ENCODE data around the gene NPC1.

NPC1 gene

GRCh38 chr18:23631312-23631711 is 45.0 kb upstream of the NPC1 start:
- no peak for DNase-seq
- no peak overlapping the region for H3K27ac ChIP-seq (ENCODE audit: insufficient read depth in 1 of 2, low read depth in 1 of 2, low read length in 2 of 2, poor library complexity in 1 of 2, severe bottlenecking in 2 of 2)
- no peaks in the 10 kb centered on the region for H3K9me3 ChIP-seq (ENCODE audit: control extremely low read depth in 1 of 5, control insufficient read depth in 4 of 5, insufficient read depth in 2 of 5, low read depth in 1 of 5, low read length in 4 of 5)
- ChIA-PET POLR2A (interaction anchor here (0.6 kb wide), 1 partner anchor 68 kb away, joined by 3 read pairs; no protein-coding TSS in a partner anchor), CTCF (interaction anchor here (0.6 to 1.4 kb wide), 5 partner anchors 9 to 263 kb away, joined by 3 to 7 read pairs (median 4); no protein-coding TSS in a partner anchor)
- H3K4me1 ChIP-seq (ENCODE audit: control extremely low read depth in 1 of 4, control insufficient read depth in 4 of 4, insufficient read depth in 4 of 4, low read length in 3 of 4) = peaks cover 0 to 18% (median 5%) of the 10 kb centered on the region in 4 experiments
- no peaks in the 10 kb centered on the region for H3K36me3 ChIP-seq (ENCODE audit: control insufficient read depth in 4 of 4, insufficient read depth in 4 of 4, low read length in 3 of 4)
- WGBS (ENCODE audit: insufficient coverage) = 88% methylated on average over 3 of the region's 5 CpGs
- H3K4me3 ChIP-seq (ENCODE audit: control insufficient read depth in 1 of 7, extremely low read depth in 1 of 7, insufficient read depth in 4 of 7, low read depth in 2 of 7, low read length in 6 of 7) = no peak overlapping the region
- no peaks in the 10 kb centered on the region for H3K27me3 ChIP-seq (replicated peaks in 2 of 5; ENCODE audit: control insufficient read depth in 4 of 5, insufficient read depth in 5 of 5, low read length in 4 of 5)

- Histone ChIP-seq H3K27ac (ENCODE audit: insufficient read depth in 1 of 2, low read depth in 1 of 2, low read length in 2 of 2, poor library complexity in 1 of 2, severe bottlenecking in 2 of 2) (no peak overlapping the region), H3K4me3 (ENCODE audit: control insufficient read depth in 1 of 7, extremely low read depth in 1 of 7, insufficient read depth in 4 of 7, low read depth in 2 of 7, low read length in 6 of 7) (no peak overlapping the region), H3K9me3 (ENCODE audit: control extremely low read depth in 1 of 5, control insufficient read depth in 4 of 5, insufficient read depth in 2 of 5, low read depth in 1 of 5, low read length in 4 of 5) (no peaks in the 10 kb centered on the region), H3K27me3 (replicated peaks in 2 of 5; ENCODE audit: control insufficient read depth in 4 of 5, insufficient read depth in 5 of 5, low read length in 4 of 5) (no peaks in the 10 kb centered on the region), H3K36me3 (ENCODE audit: control insufficient read depth in 4 of 4, insufficient read depth in 4 of 4, low read length in 3 of 4) (no peaks in the 10 kb centered on the region), H3K4me1 (ENCODE audit: control extremely low read depth in 1 of 4, control insufficient read depth in 4 of 4, insufficient read depth in 4 of 4, low read length in 3 of 4) (peaks cover 0 to 2% (median under 1%) of the 10 kb centered on the region in 4 experiments)
- WGBS (ENCODE audit: insufficient coverage) = 98% methylated on average over 4 of the region's 4 CpGs
- no peak for DNase-seq
- ChIA-PET CTCF (interaction anchor here (0.6 to 11.0 kb wide), 3 partner anchors 11 to 74 kb away, joined by 3 to 94 read pairs (median 5); no protein-coding TSS in a partner anchor), POLR2A (no interaction called here)
These were observed 43.2 kb upstream of the NPC1 start for GRCh38 chr18:23629444-23629946.

DNA sequence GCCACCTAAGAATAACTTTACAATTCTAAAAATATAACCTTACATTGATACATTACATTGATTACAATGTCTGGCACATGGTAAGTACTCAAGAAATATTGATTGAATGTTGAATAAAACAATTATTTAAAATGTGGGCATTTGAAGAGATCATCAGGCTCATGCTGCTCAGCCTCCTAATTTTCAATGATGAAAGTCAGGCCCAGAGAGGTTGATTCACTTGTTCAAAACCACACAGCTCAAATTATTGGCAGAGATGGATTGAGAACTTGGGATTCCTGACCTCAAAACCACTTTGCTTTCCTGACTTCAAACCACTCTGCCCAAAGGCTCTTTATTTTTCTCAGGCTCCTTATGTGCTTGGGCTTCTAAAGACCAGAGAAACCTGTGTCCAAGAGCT is 41.7 kb upstream of the NPC1 start:
- DNase-seq = no peak
- Histone ChIP-seq H3K9me3 (ENCODE audit: control extremely low read depth in 1 of 5, control insufficient read depth in 4 of 5, insufficient read depth in 2 of 5, low read depth in 1 of 5, low read length in 4 of 5) (no peaks in the 10 kb centered on the region), H3K36me3 (ENCODE audit: control insufficient read depth in 4 of 4, insufficient read depth in 4 of 4, low read length in 3 of 4) (no peaks in the 10 kb centered on the region), H3K4me1 (ENCODE audit: control extremely low read depth in 1 of 4, control insufficient read depth in 4 of 4, insufficient read depth in 4 of 4, low read length in 3 of 4) (no peaks in the 10 kb centered on the region), H3K4me3 (ENCODE audit: control insufficient read depth in 1 of 7, extremely low read depth in 1 of 7, insufficient read depth in 4 of 7, low read depth in 2 of 7, low read length in 6 of 7) (no peak overlapping the region), H3K27ac (ENCODE audit: insufficient read depth in 1 of 2, low read depth in 1 of 2, low read length in 2 of 2, poor library complexity in 1 of 2, severe bottlenecking in 2 of 2) (no peak overlapping the region), H3K27me3 (replicated peaks in 2 of 5; ENCODE audit: control insufficient read depth in 4 of 5, insufficient read depth in 5 of 5, low read length in 4 of 5) (no peaks in the 10 kb centered on the region)
- ChIA-PET POLR2A (no interaction called here), CTCF (interaction anchor here (1.5 to 11.0 kb wide), 3 partner anchors 10 to 87 kb away, joined by 5 to 94 read pairs (median 7); no protein-coding TSS in a partner anchor)

- CTCF ChIA-PET = interaction anchor here (0.7 to 11.0 kb wide), 5 partner anchors 11 to 291 kb away, joined by 3 to 94 read pairs (median 7); no protein-coding TSS in a partner anchor
- Histone ChIP-seq H3K4me3 (ENCODE audit: control insufficient read depth in 1 of 7, extremely low read depth in 1 of 7, insufficient read depth in 4 of 7, low read depth in 2 of 7, low read length in 6 of 7) (no peak overlapping the region), H3K27ac (ENCODE audit: insufficient read depth in 1 of 2, low read depth in 1 of 2, low read length in 2 of 2, poor library complexity in 1 of 2, severe bottlenecking in 2 of 2) (no peak overlapping the region), H3K9me3 (ENCODE audit: control extremely low read depth in 1 of 5, control insufficient read depth in 4 of 5, insufficient read depth in 2 of 5, low read depth in 1 of 5, low read length in 4 of 5) (no peaks in the 10 kb centered on the region), H3K4me1 (ENCODE audit: control extremely low read depth in 1 of 4, control insufficient read depth in 4 of 4, insufficient read depth in 4 of 4, low read length in 3 of 4) (no peaks in the 10 kb centered on the region), H3K27me3 (replicated peaks in 2 of 5; ENCODE audit: control insufficient read depth in 4 of 5, insufficient read depth in 5 of 5, low read length in 4 of 5) (no peaks in the 10 kb centered on the region), H3K36me3 (ENCODE audit: control insufficient read depth in 4 of 4, insufficient read depth in 4 of 4, low read length in 3 of 4) (no peaks in the 10 kb centered on the region)
- WGBS (ENCODE audit: insufficient coverage) = no CpG with 5 or more reads among the region's 3 CpGs
- POLR2A ChIA-PET = no interaction called here
- peak in 1 of 3 donors; percentile 16 for DNase-seq
These were observed 41.0 kb upstream of the NPC1 start for GRCh38 chr18:23627321-23627720.

DNA sequence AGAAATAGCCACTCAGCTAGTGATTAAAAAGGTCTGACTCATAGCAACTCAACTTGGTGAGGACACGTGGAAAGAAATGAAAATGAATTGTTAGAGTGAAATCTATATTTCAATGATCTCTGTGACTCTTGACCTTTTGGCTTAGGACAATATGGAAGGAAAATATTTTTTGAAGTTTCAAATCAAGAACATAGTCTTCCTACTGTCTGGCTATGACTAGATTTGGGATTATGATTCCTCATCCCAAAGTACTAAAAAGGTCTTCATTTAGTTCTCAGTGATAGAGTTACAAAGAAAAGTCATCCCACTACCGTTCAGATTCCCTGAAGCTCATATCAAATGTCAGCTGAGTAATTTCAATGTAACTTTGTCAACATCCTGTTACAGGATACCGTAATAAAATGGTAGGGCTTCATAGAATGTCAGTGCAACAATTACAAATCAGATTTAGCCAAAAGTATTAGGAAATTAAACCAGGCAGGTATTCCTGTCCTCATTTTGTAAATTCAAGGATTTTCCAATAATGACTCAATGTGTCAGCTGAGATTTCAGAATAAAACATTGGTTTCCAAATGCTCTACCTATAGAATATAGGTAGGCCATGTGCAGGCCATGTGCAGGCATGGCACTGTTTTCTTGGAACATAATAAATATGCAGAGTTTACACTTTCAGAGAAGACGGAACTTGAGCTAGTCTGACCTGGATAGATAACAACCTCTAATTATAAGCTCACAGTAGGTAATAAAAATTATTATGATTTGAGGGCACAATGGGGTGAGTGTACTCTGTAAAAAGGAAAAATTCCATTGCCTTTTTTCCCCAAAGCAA is 40.4 kb upstream of the NPC1 start:
- ChIA-PET CTCF (interaction anchor here (0.7 to 11.0 kb wide), 9 partner anchors 11 to 292 kb away, joined by 3 to 94 read pairs (median 5); no protein-coding TSS in a partner anchor), POLR2A (no interaction called here)
- no peak for DNase-seq
- Histone ChIP-seq H3K4me1 (ENCODE audit: control extremely low read depth in 1 of 4, control insufficient read depth in 4 of 4, insufficient read depth in 4 of 4, low read length in 3 of 4) (no peaks in the 10 kb centered on the region), H3K36me3 (ENCODE audit: control insufficient read depth in 4 of 4, insufficient read depth in 4 of 4, low read length in 3 of 4) (no peaks in the 10 kb centered on the region), H3K4me3 (ENCODE audit: control insufficient read depth in 1 of 7, extremely low read depth in 1 of 7, insufficient read depth in 4 of 7, low read depth in 2 of 7, low read length in 6 of 7) (no peak overlapping the region), H3K9me3 (ENCODE audit: control extremely low read depth in 1 of 5, control insufficient read depth in 4 of 5, insufficient read depth in 2 of 5, low read depth in 1 of 5, low read length in 4 of 5) (no peaks in the 10 kb centered on the region), H3K27me3 (replicated peaks in 2 of 5; ENCODE audit: control insufficient read depth in 4 of 5, insufficient read depth in 5 of 5, low read length in 4 of 5) (peaks cover 0 to 4% (median 0%) of the 10 kb centered on the region in 5 experiments), H3K27ac (ENCODE audit: insufficient read depth in 1 of 2, low read depth in 1 of 2, low read length in 2 of 2, poor library complexity in 1 of 2, severe bottlenecking in 2 of 2) (no peak overlapping the region)
- 73% methylated on average over 3 of the region's 4 CpGs for WGBS (ENCODE audit: insufficient coverage)

- POLR2A ChIA-PET = no interaction called here
These were observed 36.7 kb upstream of the NPC1 start for GRCh38 chr18:23623040-23623439.

More at GRCh38 chr18:23623040-23623439, 36.7 kb upstream of the NPC1 start:
- Histone ChIP-seq H3K27me3 (replicated peaks in 2 of 5; ENCODE audit: control insufficient read depth in 4 of 5, insufficient read depth in 5 of 5, low read length in 4 of 5) (peaks cover 0 to 15% (median 12%) of the 10 kb centered on the region in 5 experiments), H3K36me3 (ENCODE audit: control insufficient read depth in 4 of 4, insufficient read depth in 4 of 4, low read length in 3 of 4) (no peaks in the 10 kb centered on the region), H3K27ac (ENCODE audit: insufficient read depth in 1 of 2, low read depth in 1 of 2, low read length in 2 of 2, poor library complexity in 1 of 2, severe bottlenecking in 2 of 2) (no peak overlapping the region), H3K4me1 (ENCODE audit: control extremely low read depth in 1 of 4, control insufficient read depth in 4 of 4, insufficient read depth in 4 of 4, low read length in 3 of 4) (peaks cover 2 to 19% (median 15%) of the 10 kb centered on the region in 4 experiments), H3K4me3 (ENCODE audit: control insufficient read depth in 1 of 7, extremely low read depth in 1 of 7, insufficient read depth in 4 of 7, low read depth in 2 of 7, low read length in 6 of 7) (no peak overlapping the region), H3K9me3 (ENCODE audit: control extremely low read depth in 1 of 5, control insufficient read depth in 4 of 5, insufficient read depth in 2 of 5, low read depth in 1 of 5, low read length in 4 of 5) (no peaks in the 10 kb centered on the region)
- no CpG with 5 or more reads among the region's 3 CpGs for WGBS (ENCODE audit: insufficient coverage)
- CTCF ChIA-PET = interaction anchor here (1.0 to 11.0 kb wide), 7 partner anchors 9 to 189 kb away, joined by 3 to 94 read pairs (median 4); no protein-coding TSS in a partner anchor
- no peak for DNase-seq

Data from common myeloid progenitor, CD34-positive (primary cell).